Measurements from ENCODE around the gene FBXO44.

GRCh38 chr1:11690397-11691301 is 36.0 kb downstream of the FBXO44 start:
- TF ChIP-seq CTCF (IDR thresholded peaks at IDR 0.05) (no peak), POLR2A (IDR thresholded peaks at IDR 0.05) (no peak)
